ENCODE data around the gene CENPO. TPM values are rescaled to one million over a fixed set of nuclear protein-coding genes. Genes with fewer than 3 reads are reported as not detected.

Gene CENPO
- total and polyA plus RNA-seq, 2 experiments from 2014 or later = 6.1 to 16.1 TPM

DNA sequence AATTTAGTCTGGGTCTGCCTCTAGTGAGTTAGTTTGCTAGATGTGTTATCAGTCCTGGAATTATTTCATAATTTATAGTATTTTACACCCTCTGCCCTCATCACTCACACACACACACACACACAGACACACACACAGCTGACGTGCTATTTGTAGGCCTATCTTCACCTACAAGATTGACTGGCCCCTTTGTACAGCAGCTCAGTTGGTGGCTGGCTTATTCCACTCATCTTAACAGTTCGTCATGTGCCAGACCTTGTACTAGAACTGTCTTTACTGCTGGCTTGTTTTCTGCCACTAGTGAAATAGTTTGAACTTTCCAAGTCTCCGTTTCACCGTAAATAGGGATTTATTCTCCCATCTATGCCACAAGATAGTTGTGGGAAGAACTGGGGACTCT is 21.3 kb downstream of the CENPO start:
- no peak overlapping the region for H3K27ac ChIP-seq
- no peaks in the 10 kb centered on the region for H3K9me3 ChIP-seq (ENCODE audit: low read depth)
- no peaks in the 10 kb centered on the region for H3K27me3 ChIP-seq
- TF ChIP-seq, protein P1, sequence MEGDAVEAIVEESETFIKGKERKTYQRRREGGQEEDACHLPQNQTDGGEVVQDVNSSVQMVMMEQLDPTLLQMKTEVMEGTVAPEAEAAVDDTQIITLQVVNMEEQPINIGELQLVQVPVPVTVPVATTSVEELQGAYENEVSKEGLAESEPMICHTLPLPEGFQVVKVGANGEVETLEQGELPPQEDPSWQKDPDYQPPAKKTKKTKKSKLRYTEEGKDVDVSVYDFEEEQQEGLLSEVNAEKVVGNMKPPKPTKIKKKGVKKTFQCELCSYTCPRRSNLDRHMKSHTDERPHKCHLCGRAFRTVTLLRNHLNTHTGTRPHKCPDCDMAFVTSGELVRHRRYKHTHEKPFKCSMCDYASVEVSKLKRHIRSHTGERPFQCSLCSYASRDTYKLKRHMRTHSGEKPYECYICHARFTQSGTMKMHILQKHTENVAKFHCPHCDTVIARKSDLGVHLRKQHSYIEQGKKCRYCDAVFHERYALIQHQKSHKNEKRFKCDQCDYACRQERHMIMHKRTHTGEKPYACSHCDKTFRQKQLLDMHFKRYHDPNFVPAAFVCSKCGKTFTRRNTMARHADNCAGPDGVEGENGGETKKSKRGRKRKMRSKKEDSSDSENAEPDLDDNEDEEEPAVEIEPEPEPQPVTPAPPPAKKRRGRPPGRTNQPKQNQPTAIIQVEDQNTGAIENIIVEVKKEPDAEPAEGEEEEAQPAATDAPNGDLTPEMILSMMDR (IDR thresholded peaks at IDR 0.05; ENCODE audit: low read depth, low read length) = no peak
- peaks cover 12% of the 10 kb centered on the region for H3K4me1 ChIP-seq (ENCODE audit: low read depth)
- no peaks in the 10 kb centered on the region for H3K36me3 ChIP-seq
- DNase-seq (ENCODE audit: low read depth in 1 of 2, low spot score in 1 of 2) = no peak
- no peak overlapping the region for H3K4me3 ChIP-seq

DNA sequence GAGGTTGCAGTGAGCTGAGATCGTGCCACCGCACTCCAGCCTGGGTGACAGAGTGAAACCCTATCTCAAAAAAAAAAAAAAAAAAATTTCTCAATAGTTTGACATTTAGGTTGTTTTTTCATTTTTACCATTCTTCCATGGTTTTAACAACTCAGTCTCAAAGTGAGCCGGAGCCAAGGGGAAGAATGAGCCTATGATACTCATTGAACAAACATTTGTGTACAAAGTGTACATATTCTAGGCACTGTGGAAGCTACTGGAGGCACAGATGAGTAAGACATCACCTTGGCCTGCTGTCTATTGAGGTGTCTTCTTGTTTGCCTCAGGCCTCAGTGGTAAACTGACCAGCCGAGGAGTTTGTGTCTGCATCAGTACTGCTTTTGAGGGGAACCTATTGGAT is 21.9 kb downstream of the CENPO start:
- Histone ChIP-seq H3K27me3 (no peaks in the 10 kb centered on the region), H3K27ac (no peak overlapping the region), H3K4me3 (no peak overlapping the region), H3K4me1 (ENCODE audit: low read depth) (peaks cover 12% of the 10 kb centered on the region), H3K36me3 (no peaks in the 10 kb centered on the region), H3K9me3 (ENCODE audit: low read depth) (no peaks in the 10 kb centered on the region)
- TF ChIP-seq, protein P1 (IDR thresholded peaks at IDR 0.05; ENCODE audit: low read depth, low read length) = no peak
- no peak for DNase-seq (ENCODE audit: low read depth in 1 of 2, low spot score in 1 of 2)

DNA sequence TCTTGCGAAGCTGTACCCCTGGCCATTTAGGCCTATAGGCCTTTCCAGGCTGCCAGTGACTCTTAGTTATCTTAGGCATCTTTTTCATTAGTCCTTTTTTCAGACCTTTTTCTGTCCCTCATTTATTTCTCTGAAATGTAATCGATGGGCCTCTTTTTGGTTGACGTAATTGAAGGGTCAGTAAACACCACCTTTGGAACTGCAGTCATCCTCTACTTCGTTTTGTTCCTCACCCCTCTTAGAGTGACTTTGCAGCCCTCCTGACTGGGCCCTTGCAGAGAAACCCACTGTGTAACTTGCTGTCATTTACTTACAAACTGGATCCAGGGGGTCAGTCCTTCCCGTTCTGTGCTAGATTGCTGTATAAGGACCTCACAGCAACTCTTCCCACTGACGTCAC is 23.2 kb downstream of the CENPO start:
- H3K36me3 ChIP-seq = no peaks in the 10 kb centered on the region
- H3K27ac ChIP-seq = no peak overlapping the region
- no peaks in the 10 kb centered on the region for H3K27me3 ChIP-seq
- no peak overlapping the region for H3K4me3 ChIP-seq
- no peak for DNase-seq (ENCODE audit: low read depth in 1 of 2, low spot score in 1 of 2)
- H3K9me3 ChIP-seq (ENCODE audit: low read depth) = no peaks in the 10 kb centered on the region
- TF ChIP-seq, protein P1 (IDR thresholded peaks at IDR 0.05; ENCODE audit: low read depth, low read length) = no peak
- H3K4me1 ChIP-seq (ENCODE audit: low read depth) = peaks cover 12% of the 10 kb centered on the region

GRCh38 chr2:24816884-24817283 is 23.7 kb downstream of the CENPO start:
- TF ChIP-seq, protein P1 (IDR thresholded peaks at IDR 0.05; ENCODE audit: low read depth, low read length) = no peak
- H3K27me3 ChIP-seq = no peaks in the 10 kb centered on the region
- peak in 1 of 2 donors; percentile 76 for DNase-seq (ENCODE audit: low read depth in 1 of 2, low spot score in 1 of 2)
- no peak overlapping the region for H3K4me3 ChIP-seq
- H3K36me3 ChIP-seq = no peaks in the 10 kb centered on the region
- no peaks in the 10 kb centered on the region for H3K9me3 ChIP-seq (ENCODE audit: low read depth)
- H3K4me1 ChIP-seq (ENCODE audit: low read depth) = peaks cover 12% of the 10 kb centered on the region
- peak overlapping the region; percentile 22 for H3K27ac ChIP-seq

DNA sequence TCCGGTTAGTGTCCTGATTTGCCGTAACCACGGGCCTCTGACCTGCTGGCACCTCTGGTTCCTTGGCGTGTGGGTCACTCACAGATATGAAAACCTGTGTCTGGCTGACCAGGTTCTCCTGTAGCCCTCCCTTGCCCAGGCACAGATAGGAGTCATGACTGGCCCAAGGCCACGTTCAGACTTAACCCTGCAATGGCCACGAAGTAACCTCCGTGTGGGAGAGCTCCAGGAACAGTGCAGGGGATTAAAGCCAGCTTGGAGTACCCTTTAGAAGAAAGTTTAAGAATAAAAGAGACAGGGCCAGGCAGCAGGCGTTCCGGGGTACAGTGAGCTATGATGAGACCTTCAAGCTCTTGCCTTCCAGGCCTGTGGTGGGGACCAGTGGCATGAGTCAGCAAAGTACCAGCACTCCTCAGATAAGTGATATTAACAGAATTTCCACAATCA is 25.5 kb downstream of the CENPO start:
- peaks cover 12% of the 10 kb centered on the region for H3K4me1 ChIP-seq (ENCODE audit: low read depth)
- no peaks in the 10 kb centered on the region for H3K27me3 ChIP-seq
- TF ChIP-seq, protein P1 (IDR thresholded peaks at IDR 0.05; ENCODE audit: low read depth, low read length) = no peak
- DNase-seq (ENCODE audit: low read depth in 1 of 2, low spot score in 1 of 2) = peak in 1 of 2 donors; percentile 50
- H3K36me3 ChIP-seq = no peaks in the 10 kb centered on the region
- no peaks in the 10 kb centered on the region for H3K9me3 ChIP-seq (ENCODE audit: low read depth)
- H3K27ac ChIP-seq = no peak overlapping the region
- no peak overlapping the region for H3K4me3 ChIP-seq

All from cardiac muscle cell (in vitro differentiated cells and primary cell).